Liver (tissue), 9 donors: ENCODE measurements around the gene IQSEC1. TPM values are rescaled to one million over a fixed set of nuclear protein-coding genes. Genes with fewer than 3 reads are reported as not detected.

Source experiments
- DNase-seq: peaks from one replicate; pipeline ENCODE4 v3.0.0-alpha.2; 2017; ENCODE audit warnings: low spot score
- H3K27ac ChIP-seq, 2 donors: one replicate each; pipeline ENCODE4 v1.7.0; 2013; ENCODE audit warnings: inconsistent platforms in 2 of 2, low read length in 2 of 2, control low read depth in 1 of 2, low read depth in 1 of 2, mild to moderate bottlenecking in 1 of 2
- H3K27me3 ChIP-seq, 4 donors: one replicate each; pipeline versions ENCODE4 v1.6.1 to v1.7.0; 2013; ENCODE audit warnings: low read length in 3 of 4, inconsistent platforms in 1 of 4, mild to moderate bottlenecking in 1 of 4, moderate library complexity in 1 of 4; ENCODE audit not compliant: control insufficient read depth in 4 of 4, insufficient read depth in 4 of 4
- H3K36me3 ChIP-seq, 4 donors: one replicate each; pipeline versions ENCODE4 v1.6.1 to v1.7.0; 2013; ENCODE audit warnings: low read length in 3 of 4, mild to moderate bottlenecking in 3 of 4, low read depth in 1 of 4, moderate library complexity in 1 of 4; ENCODE audit not compliant: control insufficient read depth in 4 of 4, insufficient read depth in 3 of 4
- H3K4me1 ChIP-seq, 4 donors: one replicate each; pipeline versions ENCODE4 v1.6.1 to v1.7.0; 2013; ENCODE audit warnings: low read length in 3 of 4, mild to moderate bottlenecking in 3 of 4, moderate library complexity in 1 of 4; ENCODE audit not compliant: control insufficient read depth in 4 of 4, insufficient read depth in 4 of 4
- H3K4me3 ChIP-seq, 3 donors: one replicate each; pipeline versions ENCODE4 v1.6.1 to v1.7.0; 2013; ENCODE audit warnings: low read length in 3 of 3, control low read depth in 1 of 3, low read depth in 1 of 3, mild to moderate bottlenecking in 1 of 3
- H3K9ac ChIP-seq, 2 donors: one replicate each; pipeline ENCODE4 v1.7.0; 2013; ENCODE audit warnings: low read length in 2 of 2, mild to moderate bottlenecking in 2 of 2, moderate library complexity in 2 of 2, control low read depth in 1 of 2, low read depth in 1 of 2
- H3K9me3 ChIP-seq, 4 donors: one replicate each; pipeline versions ENCODE4 v1.6.1 to v1.7.0; 2013; ENCODE audit warnings: low read length in 3 of 4; ENCODE audit not compliant: control insufficient read depth in 4 of 4
- EGR1 ChIP-seq, 2 donors: IDR thresholded peaks; 2 replicates each; pipeline ENCODE4 v1.6.1; 2016 to 2018; ENCODE audit warnings: antibody characterized with exemption in 2 of 2, low read depth in 2 of 2
- FOXA1 ChIP-seq: IDR thresholded peaks from 2 replicates; pipeline ENCODE4 v1.6.1; 2016; ENCODE audit warnings: antibody characterized with exemption
- FOXA2 ChIP-seq: IDR thresholded peaks from 2 replicates; pipeline ENCODE4 v1.6.1; 2016; ENCODE audit warnings: antibody characterized with exemption
- GABPA ChIP-seq, 2 donors: IDR thresholded peaks in 1 of 2; conservative IDR thresholded peaks in 1 of 2; 2 replicates each; pipeline ENCODE4 v1.6.1; 2016; ENCODE audit warnings: antibody characterized with exemption in 2 of 2, mild to moderate bottlenecking in 1 of 2, moderate library complexity in 1 of 2
- HNF4A ChIP-seq, 2 donors: conservative IDR thresholded peaks; 2 replicates each; pipeline ENCODE4 v1.6.1; 2016; ENCODE audit warnings: antibody characterized with exemption in 2 of 2, mild to moderate bottlenecking in 2 of 2
- HNF4G ChIP-seq: IDR thresholded peaks from 2 replicates; pipeline ENCODE4 v1.6.1; 2016; ENCODE audit warnings: antibody characterized with exemption
- JUND ChIP-seq, 2 donors: IDR thresholded peaks; 2 replicates each; pipeline ENCODE4 v1.6.1; 2016; ENCODE audit warnings: antibody characterized with exemption in 2 of 2
- MAX ChIP-seq: IDR thresholded peaks from 2 replicates; pipeline ENCODE4 v1.6.1; 2016; ENCODE audit warnings: antibody characterized with exemption
- NR2F2 ChIP-seq: IDR thresholded peaks from 2 replicates; pipeline ENCODE4 v1.6.1; 2016; ENCODE audit warnings: antibody characterized with exemption
- RAD21 ChIP-seq, 2 donors: IDR thresholded peaks; 2 replicates each; pipeline ENCODE4 v1.6.1; 2016; ENCODE audit warnings: antibody characterized with exemption in 2 of 2, mild to moderate bottlenecking in 2 of 2
- REST ChIP-seq: IDR thresholded peaks from 2 replicates; pipeline ENCODE4 v1.6.1; 2016; ENCODE audit warnings: antibody characterized with exemption, mild to moderate bottlenecking
- RXRA ChIP-seq, 2 donors: IDR thresholded peaks; 2 replicates each; pipeline ENCODE4 v1.6.1; 2017 to 2018; ENCODE audit warnings: antibody characterized with exemption in 2 of 2, mild to moderate bottlenecking in 1 of 2
- SP1 ChIP-seq: IDR thresholded peaks from 2 replicates; pipeline ENCODE4 v1.6.1; 2018; ENCODE audit warnings: antibody characterized with exemption, mild to moderate bottlenecking
- TAF1 ChIP-seq: conservative IDR thresholded peaks from 2 replicates; pipeline ENCODE4 v1.6.1; 2016; ENCODE audit warnings: antibody characterized with exemption, mild to moderate bottlenecking
- YY1 ChIP-seq: IDR thresholded peaks from 2 replicates; pipeline ENCODE4 v1.6.1; 2016; ENCODE audit warnings: antibody characterized with exemption, mild to moderate bottlenecking
- ZBTB33 ChIP-seq: IDR thresholded peaks from 2 replicates; pipeline ENCODE4 v1.6.1; 2016; ENCODE audit warnings: antibody characterized with exemption
- WGBS: extraction: QIAGEN DNeasy Blood & Tissue Kit; methylation state at CpG from one replicate; pipeline ENCODE4 v1.1.7; 2013; 5-methylcytosine and 5-hydroxymethylcytosine counted together
- polyA plus RNA-seq, 2 donors: library from polyadenylated mRNA; stranded (reverse) in 1 of 2; unstranded in 1 of 2; fragments of 200-250 nt in 1 of 2; fragments of >200 nt in 1 of 2; fragmentation: Nextera tagmentation in 1 of 2; extraction: Ambion mirVana in 1 of 2; gene quantifications; one replicate each; pipeline versions ENCODE4 v1.2.1 to v1.2.3, GENCODE V29; 2013 to 2015
- total RNA-seq, 2 donors: library from RNA; depleted of rRNA; stranded (reverse); fragments of >200 nt; gene quantifications; one replicate each; pipeline ENCODE4 v1.2.3, GENCODE V29; 2014
- TF ChIP-seq, protein P1 (sequence below): IDR thresholded peaks from 2 replicates; pipeline ENCODE4 v1.6.1; 2016; ENCODE audit warnings: antibody characterized with exemption
- donor health status: healthy.
- donor health status: healthy.
- donor health status: healthy.
- donor health status: healthy.
- donor health status: healthy.

The IQSEC1 gene
- total and polyA plus RNA-seq, 4 donors = 12.7 to 56.0 (median 36.2) TPM

DNA sequence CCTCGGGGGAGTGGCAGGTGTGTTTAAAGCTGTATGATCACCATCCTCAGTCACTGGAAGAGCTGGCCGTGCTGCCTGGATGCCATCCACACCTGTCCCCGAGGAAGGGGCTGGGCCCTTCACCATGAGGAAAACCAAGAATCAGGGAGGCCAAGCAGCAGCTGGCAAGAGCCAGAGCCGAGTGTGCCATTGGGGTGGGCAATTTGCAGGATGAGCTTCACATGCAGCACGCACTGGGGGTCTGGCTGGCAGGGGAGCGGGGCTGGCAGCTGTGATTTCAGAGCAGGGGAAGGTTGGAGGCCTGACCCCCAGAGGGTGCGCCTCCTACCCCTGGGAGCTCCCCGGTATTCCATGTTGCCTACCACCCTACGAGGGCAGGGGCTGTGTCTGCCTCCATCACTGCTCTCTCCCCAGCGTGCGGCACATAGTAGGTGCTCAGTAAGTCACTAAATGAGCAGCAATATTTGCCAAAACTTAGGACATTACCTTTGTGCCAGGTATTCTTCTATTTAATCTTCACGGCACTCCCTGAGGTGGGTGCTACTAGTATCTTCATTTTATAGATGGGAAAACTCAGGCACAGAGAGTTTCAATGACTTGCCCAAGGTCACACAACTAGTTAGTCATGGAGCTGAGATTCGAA lies 30.3 kb upstream of the IQSEC1 start:
- Histone ChIP-seq H3K9ac (no peak overlapping the region), H3K4me3 (no peak overlapping the region), H3K9me3 (no peaks in the 10 kb centered on the region), H3K27ac (no peak overlapping the region), H3K27me3 (no peaks in the 10 kb centered on the region), H3K36me3 (no peaks in the 10 kb centered on the region), H3K4me1 (no peaks in the 10 kb centered on the region)
- no peak for TF ChIP-seq FOXA1
- no peak for TF ChIP-seq FOXA2
- TF ChIP-seq EGR1 (IDR thresholded peaks at IDR 0.05; ENCODE audit: low read depth in 2 of 2) = no peak
- no peak for TF ChIP-seq GABPA (IDR thresholded peaks at IDR 0.05 in 1 of 2, conservative IDR thresholded peaks at IDR 0.05 in 1 of 2)
- no peak for TF ChIP-seq JUND (IDR thresholded peaks at IDR 0.05)
- no peak for TF ChIP-seq REST
- no peak for TF ChIP-seq ZBTB33
- TF ChIP-seq HNF4A (conservative IDR thresholded peaks at IDR 0.05) = no peak
- no peak for TF ChIP-seq RXRA (IDR thresholded peaks at IDR 0.05)
- TF ChIP-seq, protein P1, sequence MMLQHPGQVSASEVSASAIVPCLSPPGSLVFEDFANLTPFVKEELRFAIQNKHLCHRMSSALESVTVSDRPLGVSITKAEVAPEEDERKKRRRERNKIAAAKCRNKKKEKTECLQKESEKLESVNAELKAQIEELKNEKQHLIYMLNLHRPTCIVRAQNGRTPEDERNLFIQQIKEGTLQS = no peak
- TF ChIP-seq MAX = no peak
- no peak for DNase-seq
- WGBS = 93% methylated on average over 13 of the region's 13 CpGs

DNA sequence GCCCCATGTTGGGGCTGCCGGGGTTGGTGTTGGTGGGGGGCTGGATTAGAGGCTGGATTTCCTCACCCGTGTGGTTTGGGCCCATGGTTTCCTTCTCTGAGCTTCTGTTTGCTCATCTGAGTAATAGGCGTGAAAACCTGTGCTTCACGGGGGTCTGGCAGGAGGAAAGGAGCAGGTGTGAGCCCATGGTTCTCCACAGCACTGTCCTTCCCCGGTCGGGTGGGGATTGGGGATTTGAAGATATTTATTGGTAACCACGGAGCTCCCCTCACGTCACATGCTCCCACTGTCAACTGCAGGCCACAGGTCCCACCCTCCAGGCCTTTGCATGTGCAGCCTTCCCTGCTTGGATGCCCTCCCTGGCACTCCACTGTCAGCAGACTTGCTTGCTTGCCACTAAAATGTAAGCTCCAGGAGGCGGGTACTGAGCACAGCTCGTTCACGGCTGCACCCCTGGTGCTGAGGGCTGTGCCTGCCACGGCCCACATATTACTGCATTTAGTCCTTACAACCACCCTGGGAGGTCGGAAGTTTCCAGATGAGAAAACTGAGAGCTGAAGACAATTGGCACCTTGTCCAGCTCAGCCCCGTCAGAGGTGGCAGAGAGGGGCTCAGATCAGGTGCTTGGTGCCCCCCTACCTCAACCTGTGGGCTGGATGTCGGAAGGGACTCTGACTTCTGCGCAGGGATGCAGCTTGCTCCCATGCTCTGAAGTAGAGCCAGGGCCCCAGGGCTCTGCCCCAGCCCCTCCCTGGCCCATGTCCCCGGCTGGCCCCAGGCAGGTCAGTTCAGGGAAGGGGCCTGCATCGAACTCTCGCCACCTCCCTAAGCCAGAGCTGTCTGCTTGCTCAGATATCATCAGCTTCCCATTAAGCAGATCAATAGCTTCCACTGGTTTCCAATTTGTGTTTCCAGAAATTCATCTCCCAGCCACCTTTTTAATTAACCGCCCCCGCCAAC lies 29.4 kb upstream of the IQSEC1 start:
- DNase-seq = no peak
- WGBS = 90% methylated on average over 21 of the region's 21 CpGs
- Histone ChIP-seq H3K4me1 (no peaks in the 10 kb centered on the region), H3K27ac (no peak overlapping the region), H3K4me3 (no peak overlapping the region), H3K9ac (no peak overlapping the region), H3K36me3 (no peaks in the 10 kb centered on the region), H3K9me3 (no peaks in the 10 kb centered on the region), H3K27me3 (no peaks in the 10 kb centered on the region)
- TF ChIP-seq SP1 (no peak), HNF4A (conservative IDR thresholded peaks at IDR 0.05) (no peak), NR2F2 (no peak), RXRA (IDR thresholded peaks at IDR 0.05) (no peak), HNF4G (no peak), RAD21 (IDR thresholded peaks at IDR 0.05) (no peak), FOXA2 (no peak), ZBTB33 (no peak), YY1 (no peak), MAX (no peak), GABPA (IDR thresholded peaks at IDR 0.05 in 1 of 2, conservative IDR thresholded peaks at IDR 0.05 in 1 of 2) (no peak), TAF1 (no peak), JUND (IDR thresholded peaks at IDR 0.05) (no peak), REST (no peak)
